HG03064 (cell line): ENCODE measurements around the gene FRMD4A.
"Not testable (repeated sequence)": the region's sequence is repeated elsewhere in the genome, so short reads cannot be mapped to it uniquely, and the experiment has no call there.

Experiments used
- ATAC-seq: cut with Tn5 transposase; IDR thresholded peaks from one replicate; pipeline ENCODE4 v1.9.1; 2021; ENCODE audit warnings: low read depth; ENCODE audit not compliant: unreplicated experiment

FRMD4A gene

DNA sequence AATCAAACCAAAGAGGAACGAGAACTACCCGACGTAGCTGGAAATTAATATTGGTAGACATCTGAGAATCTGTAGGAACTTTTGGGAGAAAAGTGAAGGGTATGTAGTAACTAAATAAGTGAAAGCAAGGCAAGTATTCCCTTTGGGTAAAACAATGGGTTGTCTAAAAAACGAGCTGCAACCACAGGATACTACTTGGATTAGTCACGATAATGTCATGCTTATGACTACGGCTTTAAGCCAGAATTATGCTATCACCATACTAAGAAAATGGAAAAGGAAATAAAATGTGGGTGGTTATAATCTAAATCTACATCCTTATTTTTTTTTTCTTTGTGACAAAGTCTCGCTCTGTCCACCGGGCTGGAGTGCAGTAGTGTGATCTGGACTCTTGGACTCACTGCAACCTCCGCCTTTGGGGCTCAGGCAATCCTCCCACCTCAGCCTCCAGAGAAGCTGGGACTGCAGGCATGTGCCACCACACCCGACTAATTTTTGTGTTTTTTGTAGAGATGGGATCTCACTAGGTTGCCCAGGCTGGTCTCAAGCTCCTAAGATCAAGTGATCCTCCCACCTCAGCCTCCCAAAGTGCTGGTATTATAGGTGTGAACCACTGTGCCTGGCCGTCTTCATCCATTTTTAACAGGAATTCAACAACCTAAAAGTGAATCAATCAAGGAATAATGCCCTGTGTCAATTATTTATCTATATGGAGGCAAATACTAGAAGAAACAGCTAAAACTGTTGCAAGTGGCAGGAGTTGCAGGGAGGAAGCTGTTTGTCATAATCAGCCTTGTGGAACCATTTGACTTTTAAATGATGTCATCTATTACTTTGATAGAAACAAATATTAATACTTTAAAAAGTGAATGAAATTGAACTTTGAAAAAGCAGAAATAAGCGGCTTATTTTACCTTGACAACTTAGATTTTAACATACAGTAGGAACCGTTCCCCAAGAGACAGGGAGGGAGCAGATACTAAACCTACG is 554.6 kb downstream of the FRMD4A start:
- no peak for ATAC-seq

DNA sequence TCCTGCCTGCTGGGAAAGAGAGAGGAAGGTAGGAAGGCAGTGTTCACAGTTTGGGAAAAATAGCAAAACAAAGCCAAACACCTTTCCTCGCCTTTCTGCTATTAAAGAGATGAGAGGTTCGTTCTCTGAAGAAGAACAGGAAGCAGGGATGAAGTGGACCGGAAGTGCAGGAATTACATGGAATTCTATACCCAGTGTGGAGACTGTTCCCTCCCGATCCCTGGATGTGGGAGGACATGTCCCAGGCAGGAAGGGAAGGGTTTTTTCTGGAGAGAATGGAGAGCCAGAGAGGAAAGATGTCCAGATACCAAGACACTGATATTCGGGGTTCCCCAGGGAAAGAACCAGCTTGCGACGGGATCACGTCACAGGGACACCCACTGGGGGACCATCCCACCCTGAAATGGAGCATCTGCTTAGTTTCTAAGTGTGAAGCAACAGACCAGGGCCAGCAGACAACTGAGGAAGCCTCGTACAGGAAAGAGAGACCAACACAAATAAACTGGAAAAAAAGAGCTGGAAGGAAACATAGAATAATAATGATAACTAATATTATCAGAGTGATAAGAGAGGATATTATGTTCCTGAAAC is 556.3 kb downstream of the FRMD4A start:
- no peak for ATAC-seq

- ATAC-seq = no peak
Measured at GRCh38 chr10:13773496-13774170, 557.1 kb downstream of the FRMD4A start.

- ATAC-seq = no peak
Measured at GRCh38 chr10:13773043-13773442, 557.7 kb downstream of the FRMD4A start.

GRCh38 chr10:13771992-13772391 is 558.7 kb downstream of the FRMD4A start:
- ATAC-seq = no peak

GRCh38 chr10:13770760-13771493 is 559.8 kb downstream of the FRMD4A start:
- ATAC-seq = no peak

DNA sequence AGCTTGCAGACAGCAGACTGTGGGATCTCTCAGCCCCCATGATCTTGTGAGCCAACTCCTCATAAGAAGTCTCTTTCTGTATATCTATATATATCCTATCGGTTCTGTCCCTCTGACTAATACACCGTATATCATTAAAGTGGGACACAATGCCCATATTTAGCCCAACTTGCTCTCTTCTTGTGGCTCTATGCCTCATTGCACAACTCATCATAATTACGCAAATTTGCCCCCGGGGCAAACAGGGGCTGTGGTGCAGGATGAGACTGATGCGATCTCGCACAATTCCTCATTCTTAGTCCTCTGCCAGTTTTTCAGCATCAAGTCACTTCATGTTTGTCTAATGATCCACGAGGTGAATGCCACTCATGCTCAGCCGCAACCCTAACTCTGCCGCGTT is 560.8 kb downstream of the FRMD4A start:
- ATAC-seq = no peak

DNA sequence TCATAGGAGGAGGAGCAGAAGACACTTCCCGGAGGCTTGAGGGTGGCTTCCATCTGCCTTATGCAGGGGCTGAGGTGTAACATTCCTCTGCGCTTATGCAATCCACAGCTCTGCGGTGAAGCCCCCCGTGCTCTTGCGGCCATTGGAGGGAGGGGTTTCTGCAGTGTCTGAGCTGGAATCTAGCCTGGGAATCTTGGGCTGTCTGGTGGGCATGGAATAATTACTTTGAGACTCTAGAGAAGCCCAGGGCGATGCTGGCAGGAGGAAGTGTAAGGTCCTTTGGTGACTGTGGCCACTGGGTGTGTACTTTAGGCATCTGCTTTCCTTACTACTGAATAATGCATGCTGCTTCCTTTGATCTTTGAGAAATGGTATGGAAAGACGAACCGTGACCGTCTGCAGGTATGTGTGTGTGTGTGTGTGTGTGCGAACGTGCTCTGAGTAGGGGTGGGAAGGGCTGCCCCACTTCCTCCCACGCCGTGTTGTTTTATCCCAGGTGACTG is 563.0 kb downstream of the FRMD4A start:
- ATAC-seq = no peak

- not testable (repeated sequence) for ATAC-seq
Measured at GRCh38 chr10:13767148-13767547, 563.6 kb downstream of the FRMD4A start.

DNA sequence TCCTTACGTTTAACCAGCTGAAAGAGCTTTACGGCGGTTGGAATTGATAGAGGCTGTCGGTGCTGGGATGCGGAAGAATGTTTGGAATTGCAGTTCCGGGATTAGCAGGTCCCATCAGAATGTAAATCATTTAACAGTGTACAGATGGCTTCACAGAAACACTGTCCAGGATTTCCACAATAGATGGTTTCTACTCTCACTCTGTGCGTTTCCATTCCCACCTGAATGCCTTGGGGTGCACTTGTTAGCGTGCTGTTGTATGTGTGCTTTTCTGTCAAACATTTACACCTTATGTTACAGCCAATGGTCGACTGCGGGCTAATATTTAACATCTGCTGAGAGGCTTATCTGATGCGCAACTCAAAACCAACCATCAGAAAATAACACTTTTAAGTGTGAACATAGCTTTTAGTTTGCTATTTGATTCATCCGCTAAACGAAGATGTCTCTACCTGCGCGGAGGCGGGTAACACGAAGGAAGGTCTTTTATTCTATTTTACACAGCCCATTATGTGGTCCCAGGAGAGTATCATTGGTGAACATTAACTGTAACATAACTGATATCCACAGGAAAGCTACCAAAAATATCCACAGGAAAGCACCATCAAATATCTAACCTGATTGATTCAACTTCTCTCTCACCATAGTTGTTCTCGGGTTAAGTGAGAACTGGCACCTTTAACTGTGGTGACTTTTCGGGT is 564.9 kb downstream of the FRMD4A start:
- no peak for ATAC-seq

GRCh38 chr10:13761490-13762091 is 569.1 kb downstream of the FRMD4A start:
- ATAC-seq = no peak

GRCh38 chr10:13759168-13759567 is 571.6 kb downstream of the FRMD4A start:
- no peak for ATAC-seq

DNA sequence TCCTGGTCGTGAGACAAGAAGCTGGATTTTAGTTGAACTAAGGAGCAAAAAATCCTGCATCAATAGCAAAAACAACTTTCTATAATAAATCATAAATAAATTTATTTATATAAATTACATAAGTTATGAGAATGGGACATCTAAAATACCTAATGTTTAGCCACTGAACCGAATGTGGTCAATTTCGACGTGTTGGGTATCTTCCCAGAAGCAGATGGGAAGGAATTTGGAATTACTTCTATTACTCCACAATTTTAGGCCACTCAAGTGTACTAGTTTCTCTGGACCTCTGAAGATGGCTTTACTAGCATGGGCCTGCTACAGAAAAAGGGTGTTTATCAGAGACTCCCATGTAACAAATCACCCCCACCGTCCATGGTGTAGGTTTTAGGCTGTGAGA is 572.0 kb downstream of the FRMD4A start:
- no peak for ATAC-seq

DNA sequence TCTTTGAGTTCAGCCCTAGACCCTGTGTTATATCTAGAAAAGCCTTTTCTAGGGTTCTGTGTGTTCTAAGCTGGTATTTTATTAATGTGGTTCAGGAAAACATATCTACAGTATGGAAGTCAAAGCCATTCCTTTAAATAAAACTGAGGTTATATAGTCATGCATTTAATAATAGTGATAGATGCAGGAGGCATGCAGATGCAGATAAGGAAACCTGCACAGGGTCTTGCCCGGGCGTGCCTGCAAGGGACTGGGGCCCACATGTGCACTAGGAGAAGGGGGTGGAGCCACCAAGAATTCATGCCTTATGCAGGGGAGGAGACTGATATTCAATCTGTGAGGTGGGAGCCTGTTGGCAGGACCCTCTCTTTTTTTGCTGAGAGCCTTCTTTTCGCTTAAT is 572.4 kb downstream of the FRMD4A start:
- ATAC-seq = no peak

- ATAC-seq = no peak
Measured at GRCh38 chr10:13754277-13754676, 576.4 kb downstream of the FRMD4A start.

DNA sequence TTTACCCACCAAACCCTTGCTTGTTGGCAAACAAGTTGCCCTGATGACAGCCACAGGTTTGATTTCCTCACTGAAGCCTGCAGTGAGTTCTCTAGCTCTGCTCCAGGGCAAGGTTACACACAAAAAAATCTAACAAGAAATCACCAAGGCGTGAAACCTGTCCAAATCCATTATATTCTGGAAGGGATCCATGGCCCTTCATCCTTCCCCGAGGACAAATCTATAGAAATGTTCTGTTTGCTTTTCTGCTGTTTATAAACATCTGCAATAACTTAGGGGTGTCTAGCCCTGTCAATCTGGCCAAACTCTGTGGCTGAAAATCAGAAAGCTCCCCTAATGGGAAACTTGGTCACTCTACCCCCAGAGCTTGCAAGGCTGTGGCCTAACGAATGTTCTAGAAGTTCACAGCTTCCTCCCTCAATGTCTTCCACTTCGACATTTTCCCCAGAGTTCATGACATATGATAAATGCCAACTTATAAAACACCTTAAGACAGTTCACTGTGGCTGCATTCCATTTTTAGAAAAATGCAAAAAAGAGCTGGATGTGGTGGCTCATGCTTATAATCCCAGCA is 579.4 kb downstream of the FRMD4A start:
- ATAC-seq = no peak

- no peak for ATAC-seq
Measured at GRCh38 chr10:13750299-13751190, 580.2 kb downstream of the FRMD4A start.

- ATAC-seq = no peak
Measured at GRCh38 chr10:13745271-13745670, 585.5 kb downstream of the FRMD4A start.
